WTC11 (cell line): ENCODE measurements around the gene ATG7.

Experiments used
- CBFB ChIP-seq: sonication (generic); formaldehyde crosslinking; IDR thresholded peaks from 2 replicates; pipeline ENCODE4 v1.8.1; 2022; ENCODE audit warnings: mild to moderate bottlenecking, low read depth, missing genetic modification reagents
- ESRRA ChIP-seq: sonication (generic); formaldehyde crosslinking; IDR thresholded peaks from 2 replicates; pipeline ENCODE4 v1.8.1; 2022; ENCODE audit warnings: mild to moderate bottlenecking, missing genetic modification reagents, borderline replicate concordance
- JUN ChIP-seq: sonication (generic); formaldehyde crosslinking; IDR thresholded peaks from 2 replicates; pipeline ENCODE4 v1.8.0; 2023; ENCODE audit warnings: mild to moderate bottlenecking, missing genetic modification reagents
- MXD4 ChIP-seq: fragments of 250-450 bp; sonication (Bioruptor Pico); IDR thresholded peaks from 2 replicates; pipeline ENCODE4 v1.8.0; 2021; ENCODE audit warnings: mild to moderate bottlenecking, moderate library complexity, borderline replicate concordance
- NR2C2 ChIP-seq: sonication (generic); formaldehyde crosslinking; IDR thresholded peaks from 2 replicates; pipeline ENCODE4 v1.8.0; 2022; ENCODE audit warnings: mild to moderate bottlenecking, missing genetic modification reagents
- NR3C1 ChIP-seq: sonication (generic); formaldehyde crosslinking; conservative IDR thresholded peaks from 2 replicates; pipeline ENCODE4 v1.8.1; 2023; ENCODE audit warnings: low read depth, mild to moderate bottlenecking, missing genetic modification reagents
- TEAD1 ChIP-seq: sonication (generic); formaldehyde crosslinking; IDR thresholded peaks from 2 replicates; pipeline ENCODE4 v1.8.0; 2022; ENCODE audit warnings: mild to moderate bottlenecking, missing genetic modification reagents
- TEAD4 ChIP-seq: sonication (generic); formaldehyde crosslinking; IDR thresholded peaks from 2 replicates; pipeline ENCODE4 v1.8.0; 2022; ENCODE audit warnings: mild to moderate bottlenecking, missing genetic modification reagents
- ZBTB21 ChIP-seq: sonication (generic); formaldehyde crosslinking; IDR thresholded peaks from 2 replicates; pipeline ENCODE4 v1.8.1; 2023; ENCODE audit warnings: mild to moderate bottlenecking, missing genetic modification reagents, borderline replicate concordance
- ZNF671 ChIP-seq: fragments of 250-450 bp; sonication (Bioruptor Pico); IDR thresholded peaks from 2 replicates; pipeline ENCODE4 v1.8.0; 2021; ENCODE audit warnings: mild to moderate bottlenecking
- TF ChIP-seq, protein P1 (sequence below): fragments of 200-600 bp; IDR thresholded peaks from 2 replicates; pipeline ENCODE4 v1.8.0; 2022; ENCODE audit warnings: antibody characterized with exemption
- TF ChIP-seq, protein P2 (sequence below): sonication (generic); formaldehyde crosslinking; IDR thresholded peaks from 2 replicates; pipeline ENCODE4 v1.8.0; 2022; ENCODE audit warnings: mild to moderate bottlenecking, missing genetic modification reagents
- TF ChIP-seq, protein P3 (sequence below): sonication (generic); formaldehyde crosslinking; IDR thresholded peaks from 2 replicates; pipeline ENCODE4 v1.8.1; 2023; ENCODE audit warnings: mild to moderate bottlenecking, moderate library complexity, missing genetic modification reagents
- TF ChIP-seq, protein P4 (sequence below): sonication (generic); formaldehyde crosslinking; IDR thresholded peaks from 2 replicates; pipeline ENCODE4 v1.8.0; 2022; ENCODE audit warnings: mild to moderate bottlenecking, missing genetic modification reagents

DNA sequence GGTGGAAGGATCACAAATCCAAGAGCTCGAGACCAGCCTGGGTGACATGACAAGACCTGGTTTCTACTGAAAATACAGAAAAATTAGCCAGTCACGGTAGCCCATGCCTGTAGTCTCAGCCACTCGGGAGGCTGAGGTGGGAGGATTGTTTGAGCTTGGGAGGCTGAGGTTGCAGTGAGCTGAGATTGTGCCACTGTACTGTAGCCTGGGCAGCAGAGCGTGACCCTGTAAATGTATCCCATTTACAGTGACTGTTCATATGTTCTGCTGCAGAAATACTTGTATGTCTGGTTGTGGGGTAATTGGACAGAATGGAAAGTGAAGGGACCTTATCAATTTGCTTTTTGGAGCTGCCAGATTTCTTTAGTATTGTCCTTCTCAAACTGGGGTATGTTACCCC, 24.9 kb downstream of the ATG7 start:
- TF ChIP-seq, protein P1, sequence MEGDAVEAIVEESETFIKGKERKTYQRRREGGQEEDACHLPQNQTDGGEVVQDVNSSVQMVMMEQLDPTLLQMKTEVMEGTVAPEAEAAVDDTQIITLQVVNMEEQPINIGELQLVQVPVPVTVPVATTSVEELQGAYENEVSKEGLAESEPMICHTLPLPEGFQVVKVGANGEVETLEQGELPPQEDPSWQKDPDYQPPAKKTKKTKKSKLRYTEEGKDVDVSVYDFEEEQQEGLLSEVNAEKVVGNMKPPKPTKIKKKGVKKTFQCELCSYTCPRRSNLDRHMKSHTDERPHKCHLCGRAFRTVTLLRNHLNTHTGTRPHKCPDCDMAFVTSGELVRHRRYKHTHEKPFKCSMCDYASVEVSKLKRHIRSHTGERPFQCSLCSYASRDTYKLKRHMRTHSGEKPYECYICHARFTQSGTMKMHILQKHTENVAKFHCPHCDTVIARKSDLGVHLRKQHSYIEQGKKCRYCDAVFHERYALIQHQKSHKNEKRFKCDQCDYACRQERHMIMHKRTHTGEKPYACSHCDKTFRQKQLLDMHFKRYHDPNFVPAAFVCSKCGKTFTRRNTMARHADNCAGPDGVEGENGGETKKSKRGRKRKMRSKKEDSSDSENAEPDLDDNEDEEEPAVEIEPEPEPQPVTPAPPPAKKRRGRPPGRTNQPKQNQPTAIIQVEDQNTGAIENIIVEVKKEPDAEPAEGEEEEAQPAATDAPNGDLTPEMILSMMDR = no peak
- TF ChIP-seq NR2C2 (CRISPR knock-in tag) (no peak), NR3C1 (CRISPR knock-in tag) (no peak), TEAD4 (CRISPR knock-in tag) (no peak), ZBTB21 (CRISPR knock-in tag) (no peak), MXD4 (CRISPR knock-in tag) (no peak), ESRRA (CRISPR knock-in tag) (no peak), CBFB (CRISPR knock-in tag) (no peak), JUN (CRISPR knock-in tag) (no peak), TEAD1 (no peak), ZNF671 (CRISPR knock-in tag) (no peak)
- TF ChIP-seq, protein P2, sequence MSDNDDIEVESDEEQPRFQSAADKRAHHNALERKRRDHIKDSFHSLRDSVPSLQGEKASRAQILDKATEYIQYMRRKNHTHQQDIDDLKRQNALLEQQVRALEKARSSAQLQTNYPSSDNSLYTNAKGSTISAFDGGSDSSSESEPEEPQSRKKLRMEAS (CRISPR knock-in tag) = no peak
- TF ChIP-seq, protein P3, sequence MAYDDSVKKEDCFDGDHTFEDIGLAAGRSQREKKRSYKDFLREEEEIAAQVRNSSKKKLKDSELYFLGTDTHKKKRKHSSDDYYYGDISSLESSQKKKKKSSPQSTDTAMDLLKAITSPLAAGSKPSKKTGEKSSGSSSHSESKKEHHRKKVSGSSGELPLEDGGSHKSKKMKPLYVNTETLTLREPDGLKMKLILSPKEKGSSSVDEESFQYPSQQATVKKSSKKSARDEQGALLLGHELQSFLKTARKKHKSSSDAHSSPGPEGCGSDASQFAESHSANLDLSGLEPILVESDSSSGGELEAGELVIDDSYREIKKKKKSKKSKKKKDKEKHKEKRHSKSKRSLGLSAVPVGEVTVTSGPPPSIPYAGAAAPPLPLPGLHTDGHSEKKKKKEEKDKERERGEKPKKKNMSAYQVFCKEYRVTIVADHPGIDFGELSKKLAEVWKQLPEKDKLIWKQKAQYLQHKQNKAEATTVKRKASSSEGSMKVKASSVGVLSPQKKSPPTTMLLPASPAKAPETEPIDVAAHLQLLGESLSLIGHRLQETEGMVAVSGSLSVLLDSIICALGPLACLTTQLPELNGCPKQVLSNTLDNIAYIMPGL (CRISPR knock-in tag) = no peak
- TF ChIP-seq, protein P4, sequence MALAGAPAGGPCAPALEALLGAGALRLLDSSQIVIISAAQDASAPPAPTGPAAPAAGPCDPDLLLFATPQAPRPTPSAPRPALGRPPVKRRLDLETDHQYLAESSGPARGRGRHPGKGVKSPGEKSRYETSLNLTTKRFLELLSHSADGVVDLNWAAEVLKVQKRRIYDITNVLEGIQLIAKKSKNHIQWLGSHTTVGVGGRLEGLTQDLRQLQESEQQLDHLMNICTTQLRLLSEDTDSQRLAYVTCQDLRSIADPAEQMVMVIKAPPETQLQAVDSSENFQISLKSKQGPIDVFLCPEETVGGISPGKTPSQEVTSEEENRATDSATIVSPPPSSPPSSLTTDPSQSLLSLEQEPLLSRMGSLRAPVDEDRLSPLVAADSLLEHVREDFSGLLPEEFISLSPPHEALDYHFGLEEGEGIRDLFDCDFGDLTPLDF = no peak
